GM18858 (cell line): Measurements from ENCODE around the gene ITGA11.

Source experiments
- ATAC-seq: cut with Tn5 transposase; IDR thresholded peaks from one replicate; pipeline ENCODE4 v1.9.1; 2021; ENCODE audit not compliant: unreplicated experiment

ITGA11 gene

DNA sequence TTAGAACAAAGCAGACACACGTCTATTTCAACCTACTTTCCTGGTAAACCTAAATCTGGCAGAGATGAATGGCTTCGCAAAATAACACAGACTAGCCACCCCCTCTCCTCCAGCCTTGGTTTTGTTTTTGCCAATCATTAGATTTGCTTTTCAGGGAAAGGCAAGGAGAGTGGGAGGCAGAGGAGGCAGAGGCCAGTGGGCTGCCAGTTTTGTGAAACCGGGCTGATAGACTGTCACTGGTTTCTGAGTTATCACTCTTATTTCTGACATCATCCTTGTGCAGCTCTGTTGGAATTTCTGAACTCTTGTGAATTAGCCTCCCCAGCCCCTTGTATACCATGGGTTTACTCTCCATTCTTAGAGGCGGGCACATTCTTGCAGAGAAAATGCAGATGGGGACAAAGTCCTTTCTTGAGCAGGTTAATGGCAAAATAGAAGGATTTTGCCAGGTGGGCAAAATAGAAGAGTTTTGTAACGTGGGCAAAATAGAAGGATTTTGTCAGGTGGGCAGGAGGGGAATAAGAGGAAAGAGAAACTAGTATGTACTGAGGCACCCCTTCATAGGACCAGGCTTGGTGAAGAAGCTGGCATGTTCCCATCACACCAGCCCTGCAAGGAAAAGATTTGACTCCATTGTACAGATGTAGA, 157.6 kb downstream of the ITGA11 start:
- no peak for ATAC-seq

DNA sequence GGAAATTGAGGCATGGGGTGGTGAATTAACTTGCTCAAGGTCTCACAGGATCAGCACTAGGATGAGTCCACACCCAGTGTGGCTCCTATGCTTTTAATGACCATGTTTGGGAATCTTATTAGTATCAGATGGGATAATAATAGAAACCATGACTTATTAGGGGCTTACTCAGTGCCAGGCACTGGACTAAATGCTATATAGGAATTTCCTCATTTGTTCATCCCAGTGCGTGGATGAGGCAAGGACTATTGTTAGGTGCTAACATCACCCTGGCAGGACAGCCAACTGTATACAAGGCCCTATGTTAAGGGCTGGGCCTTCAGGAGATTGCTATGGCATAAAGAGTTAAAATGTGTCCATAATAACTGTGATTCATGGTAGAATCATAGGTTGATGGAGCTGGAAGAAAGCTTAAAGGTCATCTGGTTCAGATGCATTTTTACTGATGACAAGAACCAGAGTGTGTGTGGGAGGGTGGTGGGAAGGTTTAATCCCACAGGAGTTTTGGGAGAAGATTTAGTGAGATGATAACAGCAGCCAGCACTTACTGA, 159.2 kb downstream of the ITGA11 start:
- no peak for ATAC-seq

DNA sequence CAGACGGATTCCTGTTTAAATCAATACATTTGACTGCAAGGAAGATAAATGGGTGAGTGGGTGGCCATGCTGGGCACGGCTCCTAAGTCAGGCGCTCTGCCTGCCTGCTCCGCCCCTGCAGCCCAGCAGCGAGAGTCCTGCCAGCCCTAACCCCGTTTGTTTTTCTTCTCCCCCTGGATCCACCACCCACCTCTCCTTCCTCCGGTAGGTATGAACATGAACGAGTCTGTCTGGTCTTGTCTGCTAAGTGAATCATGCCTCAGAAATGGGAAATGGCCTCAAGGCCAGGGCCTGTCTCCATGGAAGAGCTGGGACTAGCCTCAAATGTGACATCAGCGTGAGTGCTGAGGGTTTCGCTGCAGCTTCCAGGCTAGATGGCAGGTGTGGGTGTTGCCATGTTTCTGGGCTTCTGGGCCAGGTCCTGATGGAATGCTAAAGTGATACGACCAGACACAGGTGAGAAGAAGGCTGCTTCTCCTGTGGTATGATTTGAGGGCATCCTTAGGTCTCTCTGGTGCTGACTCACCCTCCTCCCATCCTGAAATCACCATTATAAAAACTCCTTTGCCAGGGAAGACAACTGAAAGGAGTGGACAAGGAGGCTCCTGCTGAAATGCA, 160.0 kb downstream of the ITGA11 start:
- ATAC-seq: no peak

GRCh38 chr15:68268405-68268804, 163.6 kb downstream of the ITGA11 start:
- ATAC-seq: no peak

GRCh38 chr15:68265674-68266073, 166.3 kb downstream of the ITGA11 start:
- no peak for ATAC-seq

- no peak for ATAC-seq
Observed at GRCh38 chr15:68265081-68265480, 166.9 kb downstream of the ITGA11 start.

DNA sequence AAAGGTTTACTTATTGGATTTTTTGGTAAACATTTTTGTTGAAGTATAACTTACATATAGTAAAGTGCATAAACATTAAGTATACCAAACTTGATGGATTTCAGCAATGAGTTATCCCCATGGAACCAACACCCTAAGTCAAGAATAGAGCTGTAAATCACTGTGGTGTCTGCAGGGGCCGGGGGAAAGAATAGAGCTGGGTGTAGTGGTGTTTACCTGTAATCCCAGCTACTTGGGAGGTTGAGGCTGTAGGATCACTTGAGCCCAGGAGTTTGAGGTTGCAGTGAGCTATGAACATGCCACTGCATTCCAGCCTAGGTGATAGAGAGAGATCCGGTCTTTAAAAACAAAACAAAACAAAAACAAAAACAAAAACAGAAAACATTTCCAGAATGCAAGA, 167.7 kb downstream of the ITGA11 start:
- ATAC-seq: no peak

DNA sequence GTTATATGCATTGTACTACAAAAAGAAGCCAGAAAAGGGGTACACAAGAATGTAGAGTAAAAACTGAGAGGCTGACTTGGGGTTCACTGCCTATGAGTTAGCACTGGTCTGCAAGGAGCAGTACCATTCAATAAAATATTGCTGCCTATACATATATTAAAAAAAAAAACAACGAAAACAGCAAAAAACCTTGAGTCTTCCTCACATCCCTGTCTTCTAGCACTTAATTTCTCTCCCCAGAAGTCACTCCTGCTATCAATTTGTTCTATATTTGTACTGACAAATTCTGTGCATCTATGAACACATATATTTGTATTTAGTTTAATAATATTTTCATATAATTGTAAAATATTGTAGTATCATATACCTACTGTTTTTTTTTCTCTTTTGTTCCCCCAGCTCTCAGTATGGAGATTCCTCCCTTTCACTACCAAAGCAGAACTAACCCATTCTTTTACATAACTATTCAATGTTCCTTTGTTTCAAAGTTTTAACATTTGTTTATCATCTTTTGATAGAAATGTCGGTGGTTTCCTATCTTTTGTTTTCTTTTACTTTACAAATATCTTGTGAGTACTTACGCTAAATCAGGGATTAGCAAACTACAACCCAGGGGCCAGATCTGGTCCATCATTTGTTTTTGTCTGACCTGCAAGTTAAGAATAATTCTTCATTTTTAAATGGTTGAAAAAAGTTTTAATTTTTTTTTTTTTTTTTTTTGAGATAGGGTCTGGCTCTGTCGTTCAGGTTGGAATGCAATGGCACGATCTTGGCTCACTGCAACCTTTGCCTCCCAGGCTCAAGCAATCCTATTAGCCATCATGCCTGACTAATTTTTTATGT, 169.2 kb downstream of the ITGA11 start:
- ATAC-seq: no peak

GRCh38 chr15:68261980-68262379, 170.0 kb downstream of the ITGA11 start:
- ATAC-seq: no peak

GRCh38 chr15:68261241-68261640, 170.7 kb downstream of the ITGA11 start:
- no peak for ATAC-seq

GRCh38 chr15:68259883-68260282, 172.1 kb downstream of the ITGA11 start:
- ATAC-seq: no peak

GRCh38 chr15:68258692-68259091, 173.3 kb downstream of the ITGA11 start:
- ATAC-seq: no peak

GRCh38 chr15:68256675-68257450, 175.1 kb downstream of the ITGA11 start:
- no peak for ATAC-seq

- ATAC-seq: no peak
Observed at GRCh38 chr15:68252925-68253534, 178.9 kb downstream of the ITGA11 start.

DNA sequence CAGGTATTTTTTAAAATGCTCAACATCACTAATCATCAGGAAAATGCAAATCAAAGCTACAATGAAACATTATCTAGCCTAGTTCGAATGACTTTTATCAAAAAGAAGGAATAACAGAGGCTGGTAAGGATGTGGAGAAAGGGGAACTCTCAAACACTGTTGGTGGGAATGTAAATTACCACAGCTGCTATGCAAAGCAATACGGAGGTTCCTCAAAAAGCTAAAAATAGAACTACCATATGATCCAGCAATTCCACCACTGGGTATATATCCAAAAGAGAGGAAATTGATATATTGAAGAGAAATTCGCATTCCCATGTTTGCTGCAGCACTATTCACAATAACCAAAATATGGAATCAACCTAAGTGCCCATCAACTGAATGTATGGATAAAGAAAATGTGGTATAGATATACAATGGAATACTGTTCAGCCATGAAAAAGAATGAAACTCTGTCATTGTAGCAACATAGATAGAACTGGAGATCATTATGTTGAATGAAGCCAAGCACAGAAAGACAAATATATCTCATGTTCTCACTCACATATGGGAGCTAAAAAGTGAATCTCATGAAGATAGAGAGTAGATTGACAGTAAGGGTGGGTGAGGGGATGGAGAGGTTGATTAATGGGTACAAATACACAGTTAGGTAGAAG, 182.8 kb downstream of the ITGA11 start:
- no peak for ATAC-seq
